Activated B cell treated with CpG ODN at 0.5 μM for 24 hours (primary cell): ENCODE results near the gene SCAF4. TPM values are rescaled to one million over a fixed set of nuclear protein-coding genes. Genes with fewer than 3 reads are reported as not detected.
A peak's percentile ranks its signal among the peaks of the same experiment; 100 is the strongest.

Source experiments
- ATAC-seq: fragments of 200-7000 bp; cut with Tn5 transposase; one replicate; pipeline ENCODE4 v1.10.0; 2021; ENCODE audit warnings: low read depth, mild to moderate bottlenecking, moderate library complexity
- CTCF ChIA-PET: fragments of 350-600 bp; sonication (Branson Sonifier 250); formaldehyde crosslinking; loops from one replicate; lab custom pipeline; 2021; ENCODE audit warnings: antibody characterized with exemption; lab: Charles Lee
- POLR2A ChIA-PET: fragments of 350-600 bp; sonication (Branson Sonifier 250); formaldehyde crosslinking; loops from one replicate; lab custom pipeline; 2021; ENCODE audit warnings: antibody characterized with exemption; lab: Charles Lee
- DNase-seq: peaks from one replicate; pipeline ENCODE4 v3.0.0; 2022
- H3K27ac Mint-ChIP-seq: one replicate; pipeline ENCODE4 v1.8.0; 2020; ENCODE audit warnings: mixed read lengths
- H3K27me3 Mint-ChIP-seq: one replicate; pipeline ENCODE4 v1.8.0; 2021; ENCODE audit warnings: mixed read lengths
- H3K36me3 Mint-ChIP-seq: one replicate; pipeline ENCODE4 v1.8.0; 2021; ENCODE audit warnings: low read depth, mixed read lengths
- H3K4me1 Mint-ChIP-seq: one replicate; pipeline ENCODE4 v1.8.0; 2021; ENCODE audit warnings: mixed read lengths
- H3K4me3 Mint-ChIP-seq: one replicate; pipeline ENCODE4 v1.8.0; 2020; ENCODE audit warnings: mild to moderate bottlenecking, mixed read lengths
- H3K9me3 Mint-ChIP-seq: one replicate; pipeline ENCODE4 v1.8.0; 2020; ENCODE audit warnings: mixed read lengths
- CTCF ChIP-seq: fragments of 200-600 bp; IDR thresholded peaks from one replicate; pipeline ENCODE4 v1.8.0; 2022; ENCODE audit warnings: antibody characterized with exemption, mild to moderate bottlenecking
- intact Hi-C: fragments of 100-400 bp; cut with micrococcal nuclease; formaldehyde crosslinking; loops from one replicate; pipeline ENCODE4 v1.15.1; 2024
- total RNA-seq: library from RNA; stranded (reverse); gene quantifications from 2 replicates; pipeline ENCODE4 v1.2.3, GENCODE V29; 2022

The SCAF4 gene
- total RNA-seq, 1 donor from 2014 or later, result 80.5 TPM

DNA sequence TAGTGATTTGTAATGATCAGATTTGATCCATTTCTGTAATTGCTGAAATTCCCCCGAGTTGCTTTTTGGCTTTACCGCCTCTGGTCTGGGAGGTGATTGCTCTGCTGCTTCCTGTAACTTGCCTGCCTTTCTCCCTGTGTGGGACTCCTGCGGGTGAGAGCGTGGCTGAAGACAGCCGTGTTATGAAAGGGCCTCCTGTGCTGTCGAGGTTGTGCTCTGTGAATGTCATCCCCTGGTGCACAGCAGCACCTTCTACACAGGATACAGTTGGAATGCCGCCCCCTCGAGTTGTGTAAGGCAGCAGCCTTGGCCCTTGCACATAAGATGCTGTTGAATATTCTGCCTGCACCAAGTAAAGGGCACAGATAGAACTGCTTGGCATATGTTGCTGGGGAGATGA lies 66.5 kb downstream of the SCAF4 start:
- no peak for TF ChIP-seq CTCF
- peak overlapping the region; percentile 1 for H3K27ac Mint-ChIP-seq
- no peak for DNase-seq

GRCh38 chr21:31663584-31664249 lies 68.2 kb downstream of the SCAF4 start:
- no peak for DNase-seq
- ChIA-PET CTCF (no interaction called here), POLR2A (no interaction called here)
- Mint-ChIP-seq H3K4me3 (no peak overlapping the region), H3K36me3 (peaks cover 64% of the 10 kb centered on the region), H3K27ac (peak overlapping the region; percentile 7), H3K4me1 (peaks cover 73% of the 10 kb centered on the region), H3K9me3 (no peaks in the 10 kb centered on the region), H3K27me3 (no peaks in the 10 kb centered on the region)
- no peak for TF ChIP-seq CTCF
- intact Hi-C loops, result no loop called here
- no peak for ATAC-seq

More for the DNA sequence above, 66.5 kb downstream of the SCAF4 start:
- H3K9me3 Mint-ChIP-seq, result no peaks in the 10 kb centered on the region
- no peak for ATAC-seq
- H3K4me3 Mint-ChIP-seq, result no peak overlapping the region
- CTCF ChIA-PET, result no interaction called here
- no peaks in the 10 kb centered on the region for H3K27me3 Mint-ChIP-seq
- intact Hi-C loops, result no loop called here
- H3K36me3 Mint-ChIP-seq, result peaks cover 70% of the 10 kb centered on the region
- POLR2A ChIA-PET, result no interaction called here
- H3K4me1 Mint-ChIP-seq, result peaks cover 63% of the 10 kb centered on the region

DNA sequence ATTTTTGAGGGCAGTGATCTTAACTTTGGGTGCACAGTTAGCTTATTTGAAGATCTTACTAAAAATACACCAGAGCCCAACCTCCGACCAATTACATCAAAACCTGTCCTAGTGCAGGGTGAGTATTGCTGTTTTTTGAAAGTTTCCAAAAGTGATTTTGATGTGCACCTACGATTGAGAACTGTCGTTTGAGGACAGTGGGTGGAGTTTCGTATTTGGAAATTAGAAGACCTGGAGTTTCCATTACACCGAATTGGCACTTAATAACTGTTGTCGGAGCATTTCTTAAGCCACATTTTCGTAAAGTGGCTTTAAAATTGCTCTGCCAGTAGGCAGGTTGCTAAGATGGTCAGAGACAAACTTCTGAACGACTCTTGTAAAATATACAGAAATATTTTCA lies 71.3 kb downstream of the SCAF4 start:
- Mint-ChIP-seq H3K27ac (peak overlapping the region; percentile 81), H3K9me3 (no peaks in the 10 kb centered on the region), H3K27me3 (no peaks in the 10 kb centered on the region), H3K4me3 (peak overlapping the region; percentile 89), H3K4me1 (peaks cover 63% of the 10 kb centered on the region), H3K36me3 (peaks cover 35% of the 10 kb centered on the region)
- ChIA-PET POLR2A (interaction anchor here (0.6 to 1.3 kb wide), 2 partner anchors 76 to 111 kb away, joined by 3 read pairs; no protein-coding TSS in a partner anchor), CTCF (no interaction called here)
- ATAC-seq, result no peak
- intact Hi-C loops, result no loop called here
- DNase-seq, result no peak
- TF ChIP-seq CTCF, result no peak

DNA sequence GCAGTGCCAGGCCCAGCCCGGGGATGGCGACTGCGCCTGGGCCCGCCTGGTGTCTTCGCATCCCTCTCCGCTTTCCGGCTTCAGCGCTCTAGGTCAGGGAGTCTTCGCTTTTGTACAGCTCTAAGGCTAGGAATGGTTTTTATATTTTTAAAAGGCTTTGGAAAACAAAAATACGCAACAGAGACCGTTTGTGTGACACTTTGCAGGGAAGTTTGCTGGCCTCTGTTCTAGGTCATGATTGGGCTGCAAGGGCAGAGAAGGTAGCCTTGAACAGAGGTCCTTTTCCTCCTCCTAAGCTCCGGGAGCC lies 71.7 kb downstream of the SCAF4 start:
- no peaks in the 10 kb centered on the region for H3K27me3 Mint-ChIP-seq
- TF ChIP-seq CTCF, result no peak
- no peak for ATAC-seq
- H3K4me3 Mint-ChIP-seq, result peak overlapping the region; percentile 89
- peaks cover 31% of the 10 kb centered on the region for H3K36me3 Mint-ChIP-seq
- POLR2A ChIA-PET, result interaction anchor here (0.6 to 1.3 kb wide), 2 partner anchors 77 to 111 kb away, joined by 3 read pairs; no protein-coding TSS in a partner anchor
- H3K27ac Mint-ChIP-seq, result peak overlapping the region; percentile 81
- no peaks in the 10 kb centered on the region for H3K9me3 Mint-ChIP-seq
- CTCF ChIA-PET, result no interaction called here
- no peak for DNase-seq
- intact Hi-C loops, result no loop called here
- H3K4me1 Mint-ChIP-seq, result peaks cover 63% of the 10 kb centered on the region

- ATAC-seq (peak; percentile 97), DNase-seq (peak; percentile 93)
- no peaks in the 10 kb centered on the region for H3K27me3 Mint-ChIP-seq
- peak within 1 kb of the TSS; percentile 99 for H3K4me3 Mint-ChIP-seq
- peaks cover 65% of the 10 kb centered on the region for H3K4me1 Mint-ChIP-seq
- no peaks in the 10 kb centered on the region for H3K9me3 Mint-ChIP-seq
- TF ChIP-seq CTCF, result no peak
- peaks cover 28% of the 10 kb centered on the region for H3K36me3 Mint-ChIP-seq
- POLR2A ChIA-PET, result no interaction called here
- intact Hi-C loops, result loop anchor here (1.0 to 5.0 kb wide), 9 partner anchors 8 to 1983 kb away; partner anchors contain the start of genes CFAP298, CRYZL1, ITSN1 and MIS18A
- CTCF ChIA-PET, result no interaction called here
- H3K27ac Mint-ChIP-seq, result peak within 1 kb of the TSS; percentile 96
Measured at GRCh38 chr21:31659536-31660258, 72.2 kb downstream of the SCAF4 start, which contains the start of gene SOD1. SOD1 (plus strand) TSS chr21:31659693; CDS start chr21:31659770, 77 bp downstream.
